ENCODE results near the gene KCNMA1. TPM values are rescaled to one million over a fixed set of nuclear protein-coding genes. Genes with fewer than 3 reads are reported as not detected.

The KCNMA1 gene
- total RNA-seq, 3 donors from 2014 or later: 45.4 to 312 (median 62.4) TPM

- no peaks in the 10 kb centered on the region for H3K36me3 ChIP-seq (ENCODE audit: low read depth)
- ATAC-seq: no peak
These were observed 692.4 kb downstream of the KCNMA1 start for GRCh38 chr10:76945166-76945565.

GRCh38 chr10:76944640-76945039 lies 693.0 kb downstream of the KCNMA1 start:
- Histone ChIP-seq H3K4me1 (ENCODE audit: low read depth) (no peaks in the 10 kb centered on the region), H3K36me3 (ENCODE audit: low read depth) (no peaks in the 10 kb centered on the region), H3K9me3 (no peaks in the 10 kb centered on the region), H3K4me3 (no peak overlapping the region)
- DNase-seq: no peak
- no peak for ATAC-seq
- intact Hi-C loops (cut with DNase I, micrococcal nuclease): no loop called here
- no peak for TF ChIP-seq CTCF (IDR thresholded peaks at IDR 0.05)

More at GRCh38 chr10:76945166-76945565, 692.4 kb downstream of the KCNMA1 start:
- H3K4me3 ChIP-seq: no peak overlapping the region
- no peaks in the 10 kb centered on the region for H3K9me3 ChIP-seq
- H3K4me1 ChIP-seq (ENCODE audit: low read depth): no peaks in the 10 kb centered on the region
- TF ChIP-seq CTCF (IDR thresholded peaks at IDR 0.05): no peak
- intact Hi-C loops (cut with DNase I, micrococcal nuclease): no loop called here
- no peak for DNase-seq

- Histone ChIP-seq H3K9me3 (no peaks in the 10 kb centered on the region), H3K4me3 (no peak overlapping the region), H3K4me1 (ENCODE audit: low read depth) (no peaks in the 10 kb centered on the region), H3K36me3 (ENCODE audit: low read depth) (no peaks in the 10 kb centered on the region)
- TF ChIP-seq CTCF (IDR thresholded peaks at IDR 0.05): no peak
- DNase-seq: no peak
- ATAC-seq: no peak
- intact Hi-C loops (cut with DNase I, micrococcal nuclease): no loop called here
These were observed 694.8 kb downstream of the KCNMA1 start for GRCh38 chr10:76942628-76943416.

DNA sequence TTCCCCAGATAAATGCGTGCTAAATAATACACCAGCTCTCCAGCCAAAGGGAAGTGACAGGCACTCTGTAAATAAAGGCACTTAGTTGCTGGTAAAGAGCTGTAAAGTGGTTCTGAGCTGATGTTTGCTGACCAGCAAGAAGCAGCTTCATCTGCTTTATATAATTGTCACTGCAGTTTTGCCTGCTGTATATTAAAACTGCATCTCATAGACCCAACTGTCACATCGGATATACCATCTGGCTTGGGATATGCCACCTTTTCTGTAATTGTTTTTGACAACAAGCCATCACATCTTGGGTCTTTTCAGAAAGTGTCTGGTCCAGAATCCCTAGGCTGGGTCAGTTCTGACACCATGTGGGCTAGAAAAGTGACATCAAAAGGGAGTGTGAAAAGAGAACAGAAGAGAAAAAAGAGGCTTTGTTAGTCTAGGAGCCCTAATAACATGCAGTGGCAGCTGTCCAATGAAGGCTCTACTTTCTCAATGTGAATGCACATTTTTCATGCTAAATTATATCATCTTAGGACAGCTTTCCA lies 697.6 kb downstream of the KCNMA1 start:
- ATAC-seq (no peak), DNase-seq (no peak)
- H3K36me3 ChIP-seq (ENCODE audit: low read depth): no peaks in the 10 kb centered on the region
- H3K4me3 ChIP-seq: no peak overlapping the region
- no peaks in the 10 kb centered on the region for H3K4me1 ChIP-seq (ENCODE audit: low read depth)
- intact Hi-C loops (cut with DNase I, micrococcal nuclease): no loop called here
- no peak for TF ChIP-seq CTCF (IDR thresholded peaks at IDR 0.05)
- H3K9me3 ChIP-seq: no peaks in the 10 kb centered on the region

- no peaks in the 10 kb centered on the region for H3K9me3 ChIP-seq
- H3K36me3 ChIP-seq (ENCODE audit: low read depth): no peaks in the 10 kb centered on the region
- H3K4me1 ChIP-seq (ENCODE audit: low read depth): no peaks in the 10 kb centered on the region
- no peak for TF ChIP-seq CTCF (IDR thresholded peaks at IDR 0.05)
- DNase-seq: no peak
- intact Hi-C loops (cut with DNase I, micrococcal nuclease): no loop called here
- no peak for ATAC-seq
- H3K4me3 ChIP-seq: no peak overlapping the region
These were observed 700.4 kb downstream of the KCNMA1 start for GRCh38 chr10:76937181-76937600.
